HG03039 (cell line): ENCODE measurements around the gene SH3RF1.
A peak's percentile ranks its signal among the peaks of the same experiment; 100 is the strongest.
"Not testable (repeated sequence)": the region's sequence is repeated elsewhere in the genome, so short reads cannot be mapped to it uniquely, and the experiment has no call there.

Experiments used
- ATAC-seq: cut with Tn5 transposase; IDR thresholded peaks from one replicate; pipeline ENCODE4 v1.9.1; 2021; ENCODE audit warnings: mild to moderate bottlenecking, moderate library complexity; ENCODE audit not compliant: unreplicated experiment

The SH3RF1 gene

DNA sequence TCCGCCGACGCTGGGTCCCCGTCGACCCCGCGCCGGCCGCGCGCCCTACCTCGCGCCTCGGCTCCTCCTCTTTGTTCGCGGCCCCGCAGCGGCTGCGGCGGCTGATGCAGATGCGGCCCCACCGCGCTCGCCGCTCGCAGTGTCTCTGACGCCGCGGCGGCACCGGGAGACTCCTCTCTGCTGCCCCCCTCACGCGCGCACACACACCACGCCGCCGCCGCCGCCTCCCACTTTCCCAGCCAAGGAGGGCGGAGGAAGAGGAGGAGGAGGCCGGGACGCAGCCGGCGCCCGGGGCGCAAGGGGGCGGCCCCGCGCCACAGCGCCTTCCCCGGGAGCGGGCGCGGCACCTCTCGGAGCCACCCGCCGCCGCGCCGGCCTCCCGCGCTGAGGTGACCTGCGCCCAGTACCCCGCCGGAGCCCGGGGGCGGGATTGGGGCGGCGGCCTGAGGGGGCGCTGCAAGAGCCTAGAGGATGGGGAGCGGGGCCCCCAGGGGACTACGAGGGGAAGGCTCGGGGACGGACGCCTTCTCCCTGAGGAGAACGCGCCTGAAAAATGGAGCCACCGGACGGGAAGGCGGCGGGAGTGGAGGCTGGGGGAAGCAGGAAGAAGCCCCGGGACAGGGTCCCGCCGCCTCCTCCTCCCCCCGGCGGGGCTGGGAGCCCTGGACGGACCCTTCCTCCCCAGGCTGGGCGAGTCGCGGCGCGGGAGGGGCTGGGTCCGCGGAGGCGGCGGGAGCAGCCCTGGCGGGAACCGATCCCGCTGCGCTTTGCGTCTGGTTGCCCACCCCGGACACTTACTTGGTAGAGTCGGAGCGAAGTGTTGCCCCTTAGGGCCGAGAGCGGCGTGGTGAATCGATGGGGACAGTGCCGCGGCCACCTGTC lies at the start of gene SH3RF1:
SH3RF1 (minus strand) TSS at position 147 of the 882 bp plus-strand sequence. CDS start 1,744 bp downstream, outside the sequence.
- peak; percentile 63 for ATAC-seq

DNA sequence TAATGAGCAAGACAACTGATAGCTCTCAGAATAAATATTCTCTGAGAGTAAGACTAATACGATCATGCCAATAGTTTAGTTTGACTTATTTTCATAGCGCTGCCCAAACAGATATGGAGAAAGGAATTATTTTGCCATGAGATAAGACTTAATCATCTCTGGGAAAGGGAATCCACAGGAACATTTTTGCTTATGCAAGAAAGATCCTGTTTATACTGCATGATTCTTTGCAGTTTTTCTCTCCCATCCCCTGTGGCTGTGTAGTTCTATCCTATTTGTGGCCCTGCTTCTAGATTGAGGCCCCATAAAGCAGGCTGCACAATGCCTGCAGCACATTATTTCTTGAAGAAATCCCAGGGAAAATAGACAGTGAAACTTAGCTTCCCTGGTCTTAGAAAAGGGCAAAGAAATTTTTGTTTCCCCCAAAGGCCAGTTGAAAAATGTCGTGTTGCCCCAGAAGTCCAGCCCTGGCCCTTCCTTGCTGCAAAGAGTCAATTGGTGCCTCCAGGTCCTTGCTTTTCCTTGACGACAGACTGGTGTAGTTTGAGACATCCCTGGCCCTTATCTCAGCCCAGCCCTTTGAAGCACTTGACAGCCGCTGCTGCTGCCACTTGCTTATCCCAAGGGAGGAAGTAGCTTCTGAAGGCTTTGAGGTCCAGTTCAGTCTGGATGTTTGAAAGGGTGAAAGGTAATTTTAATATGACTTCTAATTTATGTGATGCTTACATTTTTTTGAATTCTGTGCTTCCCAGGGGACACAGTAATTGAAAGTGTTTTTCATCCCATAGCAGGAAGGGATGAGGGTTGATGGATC lies 45.0 kb upstream of the SH3RF1 start:
- ATAC-seq, result no peak

DNA sequence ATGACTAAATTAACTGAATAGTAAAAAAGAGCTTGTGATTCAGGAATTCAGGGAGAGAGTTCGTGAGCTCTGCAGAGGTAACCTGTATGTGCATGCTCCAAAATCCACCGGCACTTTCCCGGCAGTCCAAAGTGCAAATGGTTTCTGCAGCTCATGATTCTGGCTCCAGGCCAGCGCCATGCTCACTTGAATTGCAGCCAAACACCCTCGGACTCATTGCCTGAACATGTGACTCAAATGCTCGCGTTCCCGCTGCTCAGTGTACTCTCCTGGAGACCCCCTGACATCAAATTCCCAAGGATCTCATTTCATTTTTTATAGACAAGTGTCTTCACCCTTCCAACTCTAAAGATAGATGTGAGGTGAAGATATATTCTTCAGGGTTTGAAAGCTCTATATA lies 44.1 kb upstream of the SH3RF1 start:
- no peak for ATAC-seq

DNA sequence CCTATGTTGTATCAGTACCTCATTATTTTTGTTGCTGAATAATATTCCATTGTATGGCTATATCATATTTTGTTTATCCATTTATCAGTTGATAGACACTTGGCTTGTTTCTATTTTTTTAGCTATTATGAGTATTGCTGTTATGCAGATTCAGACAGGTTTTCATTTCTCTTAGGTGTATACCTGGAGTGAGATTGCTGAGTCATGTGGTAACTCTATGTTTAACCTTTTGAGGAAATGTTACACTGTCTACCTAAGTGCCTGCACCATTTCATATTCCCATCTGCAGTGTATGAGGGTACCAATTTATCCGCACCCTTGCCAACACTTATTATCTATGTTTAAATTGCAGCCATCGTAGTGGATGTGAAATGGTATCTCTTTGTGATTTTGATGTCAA lies 43.0 kb upstream of the SH3RF1 start:
- no peak for ATAC-seq

DNA sequence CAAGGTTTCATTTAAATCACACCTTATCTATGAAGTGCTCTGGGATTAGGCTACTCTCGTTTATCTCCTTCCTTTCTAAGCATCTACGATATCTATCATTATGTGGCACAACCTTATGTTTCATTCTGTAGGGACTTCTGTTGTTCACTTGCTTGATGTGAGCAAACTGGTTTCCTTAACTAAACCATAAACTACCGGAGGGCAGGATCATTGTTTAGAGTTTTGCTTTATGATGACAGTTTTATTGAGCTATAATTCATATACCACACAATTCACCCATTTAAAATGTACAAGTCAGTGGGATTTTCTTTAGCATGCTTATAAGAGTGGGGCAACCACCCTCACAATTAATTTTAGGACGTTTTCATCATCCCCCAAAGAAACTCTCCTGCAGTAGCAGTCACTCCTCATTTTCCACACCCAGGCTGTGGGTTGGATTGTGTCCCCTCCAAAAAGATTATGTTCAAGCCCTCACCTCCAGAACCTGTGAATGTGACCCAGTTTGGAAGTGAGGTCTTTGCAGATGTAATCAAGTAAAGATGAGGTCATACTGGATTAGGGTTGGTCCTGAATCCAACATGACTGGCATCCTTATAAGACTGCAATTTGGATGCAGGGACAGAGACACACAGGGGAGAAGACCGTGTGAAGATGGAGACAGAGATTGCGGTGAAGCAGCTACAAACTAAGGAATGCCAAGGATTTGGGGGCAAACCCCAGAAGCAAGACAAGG lies 42.1 kb upstream of the SH3RF1 start:
- ATAC-seq, result no peak

DNA sequence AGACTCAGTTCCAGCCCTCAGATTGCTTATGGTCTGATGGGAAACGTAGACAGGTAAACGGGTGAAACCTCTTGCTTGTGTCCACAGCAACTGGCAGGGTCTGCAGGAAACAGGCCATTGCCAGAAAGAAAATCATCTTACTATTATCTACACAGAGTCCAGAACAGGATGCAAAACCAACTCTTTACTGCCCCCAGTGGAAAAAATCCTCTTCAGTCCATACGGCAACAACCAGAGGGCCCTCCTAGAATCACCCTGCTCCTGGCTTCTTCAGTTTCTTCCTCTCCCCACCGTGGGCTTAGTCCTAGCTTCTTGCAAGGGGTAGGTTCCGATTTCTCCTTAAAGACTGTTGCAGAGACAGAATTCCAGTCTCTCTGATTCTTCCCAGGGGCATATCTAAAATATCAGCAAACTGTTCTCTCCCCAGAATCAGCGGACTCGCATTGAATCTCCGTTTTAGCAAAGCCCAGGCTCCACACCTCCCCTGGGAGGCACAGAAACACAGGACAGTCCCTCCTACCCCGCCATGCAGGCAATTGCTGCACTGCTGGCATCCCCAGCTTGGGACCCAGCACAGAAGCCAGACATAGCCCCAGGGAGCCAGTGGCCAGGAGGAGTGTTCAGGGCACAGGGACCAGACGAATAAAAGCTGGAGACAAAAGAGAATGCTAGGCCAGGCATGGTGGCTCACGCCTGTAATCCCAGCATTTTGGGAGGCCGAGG lies 41.0 kb upstream of the SH3RF1 start:
- ATAC-seq, result no peak

DNA sequence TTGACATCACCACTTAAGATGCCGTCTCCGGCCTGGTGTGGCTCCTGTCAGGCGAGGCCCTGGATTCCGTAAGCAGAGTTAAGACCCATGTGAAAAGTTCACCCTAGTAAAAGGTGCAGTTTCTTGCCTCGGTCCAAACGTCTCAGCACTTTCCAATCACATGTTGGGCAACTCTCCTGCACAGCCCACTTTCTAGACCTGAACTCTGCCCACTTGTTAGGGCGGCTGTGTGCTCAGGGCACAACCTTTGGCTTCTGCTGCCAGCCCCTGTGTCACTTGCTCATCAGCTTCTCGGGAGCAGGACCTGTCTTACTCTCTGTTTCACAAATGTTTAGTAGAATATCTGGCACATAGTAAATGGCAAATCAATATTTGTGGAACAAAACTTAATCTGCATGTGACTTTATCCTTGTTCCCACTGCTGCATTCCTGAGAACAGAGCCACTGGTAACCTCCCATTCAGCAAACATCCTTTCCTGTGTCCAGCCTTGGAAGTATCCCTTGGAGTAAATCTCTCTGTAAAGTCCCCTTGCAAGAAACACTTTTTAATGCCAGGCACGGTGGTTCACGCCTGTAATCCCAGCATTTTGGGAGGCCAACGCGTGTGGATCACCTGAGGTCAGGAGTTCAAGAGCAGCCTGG lies 38.7 kb upstream of the SH3RF1 start:
- no peak for ATAC-seq

DNA sequence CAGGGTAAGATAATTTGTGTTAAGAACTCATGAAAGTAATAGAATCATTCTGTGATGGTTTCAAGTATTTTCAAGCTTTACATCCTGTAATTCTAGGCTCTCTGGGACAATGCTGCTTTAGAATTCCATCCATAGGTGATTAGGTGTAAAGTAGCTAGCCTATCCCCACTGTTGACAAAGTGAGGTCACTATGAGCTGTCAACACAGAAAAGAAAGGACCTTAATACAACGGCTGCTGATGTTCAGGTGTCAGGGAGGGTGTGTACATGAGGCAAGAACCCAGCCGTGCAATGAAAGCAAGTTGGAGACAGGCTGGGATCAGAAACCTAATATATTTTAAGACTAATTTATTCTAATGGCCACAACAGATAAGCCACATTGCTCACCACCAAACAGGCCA lies 36.8 kb upstream of the SH3RF1 start:
- no peak for ATAC-seq

DNA sequence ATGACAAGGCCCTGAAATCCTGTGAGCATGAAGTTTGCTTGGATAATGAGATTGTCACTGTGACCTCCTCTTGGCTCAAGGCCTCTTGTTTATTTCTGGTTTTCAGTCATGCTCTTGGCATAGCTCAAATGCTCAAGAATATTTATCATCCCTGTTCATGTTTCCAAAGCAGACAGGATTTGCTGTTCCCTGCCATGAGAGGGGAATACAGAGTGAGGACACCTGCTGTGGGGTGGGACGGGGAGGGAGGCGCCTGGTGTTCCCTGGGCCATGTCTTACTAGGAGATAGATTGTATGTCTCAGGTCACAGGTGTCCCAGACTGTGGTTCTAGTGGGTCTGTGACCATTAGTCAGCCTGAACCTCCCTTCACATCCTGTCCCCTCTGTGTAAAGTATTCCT lies 34.9 kb upstream of the SH3RF1 start:
- no peak for ATAC-seq

DNA sequence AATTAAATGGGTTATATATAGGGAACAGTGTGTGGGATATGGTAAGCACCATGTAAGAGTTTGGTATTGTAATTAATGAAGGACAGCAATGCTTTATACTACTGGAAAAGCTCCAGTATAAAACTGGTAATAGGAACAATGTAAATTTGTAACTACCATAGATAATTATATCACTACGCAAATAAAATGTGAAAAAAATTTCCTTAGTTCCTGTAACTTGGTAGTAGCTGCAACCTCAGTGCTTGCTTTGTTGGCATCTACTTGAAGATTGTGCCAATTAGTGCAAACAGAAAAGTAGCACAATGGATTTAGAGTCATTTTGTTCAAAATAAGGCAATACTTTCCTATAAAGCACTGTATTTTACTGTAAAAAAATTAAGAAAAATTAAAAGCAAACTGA lies 34.4 kb upstream of the SH3RF1 start:
- ATAC-seq, result no peak

DNA sequence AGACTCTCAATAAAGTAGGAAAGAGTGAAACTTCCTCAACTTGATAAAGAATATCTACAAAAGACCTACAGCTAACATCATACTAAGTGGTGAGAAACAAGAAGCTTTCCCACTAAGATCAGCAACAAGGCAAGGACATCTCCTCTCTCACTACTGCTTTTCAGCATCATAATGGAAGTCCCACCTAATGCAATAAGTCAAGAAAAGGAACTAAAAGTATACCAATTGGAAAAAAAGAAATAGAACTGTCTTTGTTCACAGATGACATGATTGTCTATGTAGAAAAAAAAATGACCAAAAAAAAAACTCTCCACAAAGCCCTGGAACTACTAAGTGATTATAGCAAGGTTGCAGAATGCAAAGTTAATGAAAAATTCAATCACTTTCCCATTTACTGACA lies 25.1 kb upstream of the SH3RF1 start:
- no peak for ATAC-seq

DNA sequence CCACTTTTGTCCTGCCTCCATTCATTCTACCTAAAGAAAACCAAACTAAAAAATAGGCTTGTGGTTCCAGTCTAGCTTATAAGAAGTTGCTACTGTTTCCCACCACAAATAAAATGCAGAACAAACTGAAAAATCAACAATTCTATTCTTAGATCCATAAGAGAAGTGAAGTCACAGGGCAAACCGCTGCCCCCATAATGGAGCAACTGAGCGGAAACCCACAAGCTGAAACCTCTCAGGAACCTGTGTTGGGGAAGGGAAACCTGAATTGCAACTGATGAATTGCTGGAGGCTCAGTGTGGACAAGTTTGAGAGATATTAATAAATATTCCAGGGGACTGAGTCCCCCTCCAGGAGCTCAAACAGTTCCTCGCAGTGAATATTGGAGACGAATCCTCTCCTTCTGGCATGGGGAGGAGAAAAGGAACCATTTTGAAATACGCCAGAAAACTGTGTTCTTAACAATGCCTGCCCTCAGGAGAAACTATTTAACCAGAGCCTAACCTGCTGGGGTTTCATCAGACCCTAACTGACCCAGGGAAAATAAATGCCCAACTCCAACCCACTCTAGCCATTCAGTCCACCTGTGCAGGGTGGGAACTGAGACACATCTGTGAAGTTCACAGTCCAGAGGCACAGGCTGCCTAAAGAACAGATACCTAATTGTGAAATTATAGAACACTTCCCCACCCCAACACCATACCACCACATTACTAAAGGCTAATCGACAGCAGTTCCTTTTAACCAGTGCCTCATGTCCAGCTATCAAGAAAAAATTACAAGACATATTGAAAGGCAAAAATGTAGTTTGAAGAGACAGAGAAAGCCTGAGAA lies 22.8 kb upstream of the SH3RF1 start:
- peak; percentile 83 for ATAC-seq

DNA sequence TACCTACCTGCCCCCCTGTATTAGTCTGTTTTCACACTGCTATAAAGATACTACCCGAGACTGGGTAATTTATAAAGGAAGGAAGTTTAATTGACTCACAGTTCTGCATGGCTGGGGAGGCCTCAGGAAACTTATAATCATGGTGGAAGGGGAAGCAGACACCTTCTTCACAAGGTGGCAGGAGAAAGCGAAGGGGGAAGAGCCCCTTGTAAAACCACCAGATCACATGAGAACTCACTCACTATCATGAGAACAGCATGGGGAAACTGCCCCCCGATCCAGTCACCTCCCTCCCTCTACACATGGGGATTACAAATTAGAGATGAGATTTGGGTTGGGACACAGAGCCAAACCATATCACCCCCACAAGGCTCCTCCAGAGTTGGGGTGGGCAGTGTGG lies 17.2 kb upstream of the SH3RF1 start:
- ATAC-seq, result not testable (repeated sequence)

DNA sequence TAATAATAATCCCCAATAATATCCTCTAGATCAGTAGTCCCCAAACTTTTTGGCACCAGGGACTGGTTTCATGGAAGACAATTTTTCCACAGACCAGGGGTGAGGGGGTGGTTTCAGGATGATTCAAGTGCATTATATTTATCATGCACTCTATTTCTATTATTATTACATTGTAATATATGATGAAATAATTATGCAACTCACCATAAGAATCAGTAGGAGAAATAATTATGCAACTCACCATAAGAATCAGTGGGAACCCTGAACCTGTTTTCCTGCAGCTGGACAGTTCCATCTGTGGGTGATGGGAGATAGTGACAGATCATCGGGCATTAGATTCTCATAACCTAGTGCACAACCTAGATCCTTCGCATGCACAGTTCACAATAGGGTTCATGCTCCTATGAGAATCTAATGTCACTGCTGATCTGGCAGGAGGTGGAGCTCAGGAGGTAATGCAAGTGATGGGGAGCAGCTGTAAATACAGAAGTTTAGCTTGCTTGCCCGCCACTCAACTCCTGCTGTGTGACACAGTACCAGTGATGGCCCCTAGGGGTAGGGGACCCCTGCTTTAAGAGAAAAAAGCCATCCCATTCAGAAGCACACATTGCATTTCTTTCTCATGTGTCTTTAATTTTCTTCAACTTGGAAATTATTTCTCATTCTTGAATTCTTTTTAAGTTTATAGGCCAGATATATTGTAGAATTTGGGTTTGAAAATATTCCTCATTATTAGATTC lies 16.0 kb upstream of the SH3RF1 start:
- no peak for ATAC-seq

DNA sequence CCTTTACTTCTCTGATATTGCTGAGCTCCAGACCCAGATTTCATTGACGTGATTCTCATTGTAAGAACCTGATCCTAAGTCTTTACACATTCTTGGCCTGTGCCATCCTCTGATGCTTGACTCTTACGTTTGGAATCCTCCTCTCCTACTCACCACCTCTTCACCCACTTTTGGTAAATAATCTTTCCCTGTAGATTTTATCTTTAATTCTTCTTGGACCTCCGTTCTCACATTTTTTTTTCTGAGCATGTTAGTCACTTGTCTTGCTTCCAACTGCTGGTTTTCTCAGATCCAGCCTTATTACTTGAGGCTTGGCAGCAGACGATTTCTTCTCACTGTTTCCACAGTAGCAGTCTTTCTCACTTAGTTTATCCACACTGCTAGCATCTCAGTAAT lies 12.4 kb upstream of the SH3RF1 start:
- ATAC-seq, result no peak

DNA sequence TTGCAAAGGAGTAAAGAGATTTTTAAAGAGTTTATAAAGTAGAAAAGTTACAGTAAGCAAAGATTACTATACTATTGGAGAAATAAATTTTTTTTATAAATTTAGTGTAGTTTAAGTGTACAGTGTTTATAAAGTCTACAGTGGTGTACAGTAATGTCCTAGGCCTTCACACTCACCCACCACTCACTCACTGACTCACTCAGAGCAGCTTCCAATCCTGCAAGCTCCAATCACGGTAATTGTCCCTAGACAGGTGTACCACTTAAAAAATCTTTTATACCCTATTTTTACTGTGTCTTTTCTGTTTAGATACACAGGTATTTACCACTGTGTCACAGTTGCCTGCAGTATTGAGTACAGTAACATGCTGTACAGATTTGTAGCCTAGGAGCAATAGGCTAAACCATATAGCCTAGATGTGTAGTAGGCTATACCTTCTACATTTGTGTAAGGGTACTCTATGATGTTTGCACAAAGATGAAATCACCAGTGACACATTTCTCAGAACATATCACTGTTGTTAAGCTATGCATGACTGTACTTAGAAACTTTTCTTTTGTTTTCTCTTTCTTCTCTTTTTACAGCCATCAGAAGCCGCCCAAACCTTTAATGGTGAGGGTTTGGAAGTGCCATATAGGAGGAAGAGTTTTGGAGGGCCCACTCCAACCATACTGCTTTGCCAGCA lies 11.8 kb upstream of the SH3RF1 start:
- ATAC-seq, result no peak

DNA sequence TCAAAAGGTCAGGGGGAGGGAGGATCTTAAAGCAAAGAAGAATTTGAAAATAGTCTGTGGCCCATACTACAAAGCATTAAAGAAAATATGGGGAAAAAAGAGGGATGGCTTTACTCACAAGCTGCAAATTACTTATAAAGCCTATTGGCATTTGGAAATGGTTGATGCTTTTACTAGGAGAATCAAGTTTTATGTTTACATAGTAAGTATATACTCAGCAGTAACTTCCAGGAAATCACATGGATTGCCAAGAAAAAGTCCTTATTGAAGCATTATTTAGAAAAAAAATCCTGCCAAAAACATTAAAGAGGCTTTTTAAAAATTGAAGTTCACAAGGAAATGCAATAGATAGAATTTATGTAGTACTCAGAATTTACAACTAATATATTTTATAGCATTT lies 8.4 kb upstream of the SH3RF1 start:
- ATAC-seq, result no peak

DNA sequence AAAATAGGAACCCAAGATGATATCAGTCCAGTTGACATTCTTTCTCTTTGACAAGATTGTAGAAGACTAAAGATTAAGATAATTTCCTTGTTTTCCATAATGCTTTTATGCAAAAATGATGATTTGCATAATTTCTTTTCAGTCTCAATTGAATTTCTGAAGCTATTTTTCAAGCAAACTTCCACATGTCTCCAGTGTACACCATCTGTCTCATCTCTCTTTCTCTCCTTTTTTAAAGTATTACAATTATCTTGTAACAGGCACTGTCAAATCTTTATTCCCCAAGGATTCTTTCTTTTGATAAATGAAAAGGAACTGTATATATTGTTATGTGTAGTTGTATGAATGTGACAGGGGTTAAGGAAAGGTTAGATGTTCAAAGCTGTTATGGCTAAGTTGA lies 7.9 kb upstream of the SH3RF1 start:
- no peak for ATAC-seq
